KMS-11 (cell line): ENCODE data around the gene ZDHHC22.

Experiments used
- H2AFZ ChIP-seq: fragments of 200-600 bp; sonication (generic); 2 replicates; pipeline ENCODE4 v1.6.1; 2016; ENCODE audit warnings: antibody characterized with exemption, mixed run types, low read depth
- H3K27ac ChIP-seq: fragments of 200-600 bp; sonication (generic); 2 replicates; pipeline ENCODE4 v1.6.1; 2016; ENCODE audit warnings: mild to moderate bottlenecking, mixed run types
- H3K27me3 ChIP-seq: fragments of 200-600 bp; sonication (generic); 2 replicates; pipeline ENCODE4 v1.6.1; 2017; ENCODE audit warnings: mild to moderate bottlenecking, low read depth, mixed run types, moderate library complexity; ENCODE audit not compliant: insufficient read depth
- H3K36me3 ChIP-seq: fragments of 200-600 bp; sonication (generic); 2 replicates; pipeline ENCODE4 v1.6.1; 2017; ENCODE audit warnings: mild to moderate bottlenecking, mixed run types; ENCODE audit not compliant: insufficient read depth
- H3K4me1 ChIP-seq: fragments of 200-600 bp; sonication (generic); 2 replicates; pipeline ENCODE4 v1.6.1; 2016; ENCODE audit warnings: mild to moderate bottlenecking, low read depth, mixed run types; ENCODE audit not compliant: poor library complexity, severe bottlenecking
- H3K4me2 ChIP-seq: fragments of 200-600 bp; sonication (generic); 2 replicates; pipeline ENCODE4 v1.7.0; 2016; ENCODE audit warnings: mild to moderate bottlenecking, mixed run types
- H3K4me3 ChIP-seq: fragments of 200-600 bp; sonication (generic); IDR thresholded peaks from 2 replicates; pipeline ENCODE4 v1.6.1; 2017; ENCODE audit warnings: low read depth, low read length, mixed read lengths; ENCODE audit not compliant: insufficient read depth
- H3K79me2 ChIP-seq: fragments of 200-600 bp; sonication (generic); 2 replicates; pipeline ENCODE4 v1.6.1; 2016; ENCODE audit warnings: low read depth, mixed run types; ENCODE audit not compliant: insufficient read depth
- H3K9ac ChIP-seq: fragments of 200-600 bp; sonication (generic); 2 replicates; pipeline ENCODE4 v1.6.1; 2016; ENCODE audit warnings: mild to moderate bottlenecking, mixed run types
- H4K20me1 ChIP-seq: fragments of 200-600 bp; sonication (generic); 2 replicates; pipeline ENCODE4 v1.6.1; 2016; ENCODE audit warnings: mild to moderate bottlenecking, mixed run types; ENCODE audit not compliant: insufficient read depth
- CTCF ChIP-seq: fragments of 200-600 bp; sonication (generic); conservative IDR thresholded peaks from 2 replicates; pipeline ENCODE4 v1.6.1; 2017; ENCODE audit warnings: low read depth, mild to moderate bottlenecking, antibody characterized with exemption, low read length, moderate library complexity, mixed read lengths

Gene ZDHHC22

DNA sequence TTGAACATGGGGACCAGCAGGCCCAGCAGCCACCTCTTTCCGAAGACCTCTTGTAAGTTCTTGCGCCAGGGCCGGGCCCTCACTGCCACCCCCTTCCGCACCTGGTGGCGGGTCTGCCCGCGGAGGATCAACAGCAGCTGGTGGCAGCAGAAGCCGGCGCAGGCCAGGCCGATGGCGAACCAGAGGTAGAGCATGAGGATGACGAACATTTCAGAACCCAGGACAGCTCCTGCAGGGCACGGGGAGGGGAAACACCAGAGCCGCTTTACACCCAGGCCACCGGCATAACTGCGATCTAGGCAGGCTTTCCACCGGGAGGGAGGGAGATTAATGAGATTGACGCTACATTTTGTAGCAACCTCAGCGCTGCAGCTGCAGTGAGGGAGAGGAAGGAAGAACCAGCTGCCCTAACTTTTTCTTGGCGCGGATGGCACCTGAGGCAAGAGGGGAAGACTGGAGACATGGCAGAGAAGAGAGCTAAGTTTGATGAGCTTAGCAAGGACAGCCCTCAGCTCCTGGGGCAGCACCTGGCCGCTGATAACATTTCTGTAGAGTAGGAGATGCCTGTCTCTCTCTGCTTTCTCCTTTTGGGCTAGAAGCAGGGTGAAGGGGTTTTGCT lies 7.8 kb downstream of the ZDHHC22 start:
- no peaks in the 10 kb centered on the region for H3K79me2 ChIP-seq
- H3K27me3 ChIP-seq = peaks cover 25% of the 10 kb centered on the region
- no peak overlapping the region for H3K9ac ChIP-seq
- no peak overlapping the region for H3K4me3 ChIP-seq
- H3K36me3 ChIP-seq = no peaks in the 10 kb centered on the region
- H3K4me1 ChIP-seq = no peaks in the 10 kb centered on the region
- no peak for TF ChIP-seq CTCF
- no peak overlapping the region for H3K27ac ChIP-seq
- no peaks in the 10 kb centered on the region for H4K20me1 ChIP-seq
- H3K4me2 ChIP-seq = no peak overlapping the region
- H2AFZ ChIP-seq = no peak overlapping the region

- Histone ChIP-seq H2AFZ (no peak overlapping the region), H3K27ac (no peak overlapping the region), H3K4me3 (no peak overlapping the region), H3K27me3 (peaks cover 27% of the 10 kb centered on the region), H3K9ac (no peak overlapping the region), H3K4me2 (no peak overlapping the region), H3K36me3 (no peaks in the 10 kb centered on the region), H3K79me2 (no peaks in the 10 kb centered on the region), H4K20me1 (no peaks in the 10 kb centered on the region), H3K4me1 (no peaks in the 10 kb centered on the region)
- TF ChIP-seq CTCF = no peak
Observed at GRCh38 chr14:77131871-77132486, 9.6 kb downstream of the ZDHHC22 start.

- H3K27me3 ChIP-seq = peaks cover 28% of the 10 kb centered on the region
- no peak overlapping the region for H3K27ac ChIP-seq
- no peak overlapping the region for H3K4me2 ChIP-seq
- H3K4me1 ChIP-seq = no peaks in the 10 kb centered on the region
- H3K9ac ChIP-seq = no peak overlapping the region
- no peaks in the 10 kb centered on the region for H3K79me2 ChIP-seq
- H4K20me1 ChIP-seq = no peaks in the 10 kb centered on the region
- no peaks in the 10 kb centered on the region for H3K36me3 ChIP-seq
- H2AFZ ChIP-seq = no peak overlapping the region
- H3K4me3 ChIP-seq = no peak overlapping the region
- TF ChIP-seq CTCF = no peak
Observed at GRCh38 chr14:77131206-77131605, 10.4 kb downstream of the ZDHHC22 start.

GRCh38 chr14:77130386-77130785 lies 11.2 kb downstream of the ZDHHC22 start:
- no peaks in the 10 kb centered on the region for H3K36me3 ChIP-seq
- TF ChIP-seq CTCF = no peak
- H4K20me1 ChIP-seq = no peaks in the 10 kb centered on the region
- H3K27ac ChIP-seq = no peak overlapping the region
- H3K27me3 ChIP-seq = peaks cover 24% of the 10 kb centered on the region
- no peak overlapping the region for H3K4me2 ChIP-seq
- H3K4me3 ChIP-seq = no peak overlapping the region
- H3K4me1 ChIP-seq = no peaks in the 10 kb centered on the region
- no peak overlapping the region for H3K9ac ChIP-seq
- no peaks in the 10 kb centered on the region for H3K79me2 ChIP-seq
- H2AFZ ChIP-seq = no peak overlapping the region
